Fibroblast of villous mesenchyme (primary cell): ENCODE results near the gene RSPH10B. TPM values are rescaled to one million over a fixed set of nuclear protein-coding genes. Genes with fewer than 3 reads are reported as not detected.
"Not testable (repeated sequence)": the region's sequence is repeated elsewhere in the genome, so short reads cannot be mapped to it uniquely, and the experiment has no call there.

Experiments
- DNase-seq: peaks from one replicate; pipeline ENCODE4 v3.0.0-alpha.2; 2010; ENCODE audit warnings: low read depth
- H3K4me3 ChIP-seq: 2 replicates; pipeline ENCODE4 v1.5.1; 2011; ENCODE audit warnings: low read depth, mild to moderate bottlenecking, low read length
- small RNA-seq: library from RNA; depleted of rRNA; stranded (forward); fragments of <200 nt; gene quantifications from one replicate; pipeline ENCODE3, GENCODE V24; 2012
- total RNA-seq: library from RNA; depleted of rRNA; stranded (reverse); fragments of >200 nt; gene quantifications from 2 replicates; pipeline ENCODE4 v1.2.3, GENCODE V29; 2012
- TF ChIP-seq, protein P1 (sequence below): IDR thresholded peaks from 2 replicates; pipeline ENCODE4 v1.5.1; 2012; ENCODE audit warnings: low read depth, mild to moderate bottlenecking, low read length; ENCODE audit not compliant: insufficient read depth

RSPH10B gene
- total RNA-seq, 1 donor: under 0.01 TPM

GRCh38 chr7:5904726-5905125 lies 65.8 kb downstream of the RSPH10B start:
- DNase-seq, H3K4me3 ChIP-seq: not testable (repeated sequence)

DNA sequence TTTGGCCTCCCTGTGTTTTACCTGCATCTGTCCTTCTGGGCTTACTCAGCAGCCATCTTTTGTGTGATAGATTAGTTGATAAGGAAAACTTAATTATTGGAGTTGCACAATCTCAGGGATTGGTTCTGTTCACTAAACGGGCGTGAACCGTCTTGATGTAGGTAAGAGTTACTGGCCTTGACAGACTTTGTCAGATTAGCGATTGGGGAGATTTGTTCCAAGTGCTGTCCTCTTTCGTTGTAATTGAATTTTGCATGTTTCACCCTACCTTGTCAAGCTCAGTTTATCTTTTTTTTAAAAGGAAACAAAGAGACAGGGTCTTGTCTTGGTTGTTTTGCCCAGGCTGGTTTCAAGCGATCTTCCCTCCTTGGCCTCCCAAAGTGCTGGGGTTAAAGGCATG lies 67.5 kb downstream of the RSPH10B start:
- H3K4me3 ChIP-seq, DNase-seq: not testable (repeated sequence)

- TF ChIP-seq, protein P1, sequence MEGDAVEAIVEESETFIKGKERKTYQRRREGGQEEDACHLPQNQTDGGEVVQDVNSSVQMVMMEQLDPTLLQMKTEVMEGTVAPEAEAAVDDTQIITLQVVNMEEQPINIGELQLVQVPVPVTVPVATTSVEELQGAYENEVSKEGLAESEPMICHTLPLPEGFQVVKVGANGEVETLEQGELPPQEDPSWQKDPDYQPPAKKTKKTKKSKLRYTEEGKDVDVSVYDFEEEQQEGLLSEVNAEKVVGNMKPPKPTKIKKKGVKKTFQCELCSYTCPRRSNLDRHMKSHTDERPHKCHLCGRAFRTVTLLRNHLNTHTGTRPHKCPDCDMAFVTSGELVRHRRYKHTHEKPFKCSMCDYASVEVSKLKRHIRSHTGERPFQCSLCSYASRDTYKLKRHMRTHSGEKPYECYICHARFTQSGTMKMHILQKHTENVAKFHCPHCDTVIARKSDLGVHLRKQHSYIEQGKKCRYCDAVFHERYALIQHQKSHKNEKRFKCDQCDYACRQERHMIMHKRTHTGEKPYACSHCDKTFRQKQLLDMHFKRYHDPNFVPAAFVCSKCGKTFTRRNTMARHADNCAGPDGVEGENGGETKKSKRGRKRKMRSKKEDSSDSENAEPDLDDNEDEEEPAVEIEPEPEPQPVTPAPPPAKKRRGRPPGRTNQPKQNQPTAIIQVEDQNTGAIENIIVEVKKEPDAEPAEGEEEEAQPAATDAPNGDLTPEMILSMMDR: peak; percentile 20
- H3K4me3 ChIP-seq: peak within 1 kb of the TSS; percentile 54
- peak; percentile 67 for DNase-seq
Measured at GRCh38 chr7:5898480-5899224, 71.8 kb downstream of the RSPH10B start, which contains the start of gene CCZ1. TSS of gene CCZ1 (plus strand) at chr7:5898733. CDS start at chr7:5898800, 67 bp downstream.

DNA sequence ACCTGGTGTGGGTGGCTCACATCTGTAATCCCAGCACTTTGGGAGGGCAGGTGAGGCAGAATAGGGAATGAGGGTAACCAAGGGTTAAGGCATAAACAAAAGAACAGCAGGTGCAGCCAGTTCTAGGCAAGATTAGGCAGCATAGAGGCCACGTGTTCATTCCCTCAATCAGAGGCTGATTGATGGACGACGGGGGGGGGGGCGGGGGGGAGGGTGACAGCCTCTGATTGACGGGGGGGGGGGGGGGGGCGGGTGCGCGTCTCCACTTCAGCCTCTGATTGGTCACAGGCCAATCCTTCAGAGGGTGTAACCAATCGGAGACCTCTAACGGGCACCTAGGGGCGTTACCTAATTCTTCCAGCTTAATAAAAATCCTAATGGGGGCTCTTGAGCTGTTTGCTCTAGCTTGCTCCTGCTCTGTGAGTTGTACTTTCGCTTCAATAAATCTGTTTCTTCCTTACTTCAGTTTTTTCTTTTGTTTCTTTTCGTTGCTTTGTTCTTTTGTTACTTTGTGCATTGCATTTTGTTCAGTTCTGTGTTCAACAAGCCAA lies 73.0 kb downstream of the RSPH10B start:
- not testable (repeated sequence) for H3K4me3 ChIP-seq, DNase-seq

DNA sequence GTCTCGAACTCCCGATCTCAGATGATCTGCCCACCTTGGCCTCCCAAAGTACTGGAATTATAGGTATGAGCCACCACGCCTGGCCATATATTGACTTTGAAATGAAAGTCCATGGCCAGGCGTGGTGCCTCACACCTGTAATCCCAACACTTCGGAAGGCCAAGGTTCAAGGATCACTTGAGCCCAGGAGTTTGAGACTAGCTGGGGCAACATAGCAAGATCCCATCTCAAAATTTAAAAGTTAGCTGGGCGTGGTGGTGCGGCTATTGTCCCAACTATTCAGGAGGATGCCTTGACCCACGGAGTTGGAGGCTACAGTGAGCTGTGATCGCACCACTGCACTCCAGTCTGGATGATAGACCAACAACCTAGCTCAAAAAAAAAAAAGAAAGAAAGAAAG lies 78.0 kb downstream of the RSPH10B start:
- TF ChIP-seq, protein P1: no peak
- no peak for DNase-seq
- H3K4me3 ChIP-seq: no peak overlapping the region

DNA sequence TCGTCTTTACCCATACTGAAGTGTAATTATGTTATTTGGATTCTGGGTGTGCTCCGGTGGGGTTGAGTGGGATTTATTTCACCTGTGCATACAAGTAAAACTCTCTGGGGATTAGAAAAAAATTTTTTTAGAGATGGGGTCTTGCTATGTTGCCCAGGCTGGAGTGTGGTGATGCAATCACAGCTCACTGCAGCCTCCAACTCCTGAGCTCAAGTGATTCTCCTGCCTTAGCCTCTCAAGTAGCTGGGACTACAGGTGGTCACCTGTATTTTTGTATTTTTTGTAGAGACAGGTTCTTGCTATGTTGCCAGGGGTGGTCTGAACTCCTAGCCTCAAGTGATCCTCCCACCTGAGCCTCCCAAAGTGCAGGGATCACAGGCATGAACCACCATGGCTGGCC lies 80.2 kb downstream of the RSPH10B start:
- DNase-seq, H3K4me3 ChIP-seq: not testable (repeated sequence)

- not testable (repeated sequence) for DNase-seq
Measured at GRCh38 chr7:5888021-5888420, 82.5 kb downstream of the RSPH10B start.

DNA sequence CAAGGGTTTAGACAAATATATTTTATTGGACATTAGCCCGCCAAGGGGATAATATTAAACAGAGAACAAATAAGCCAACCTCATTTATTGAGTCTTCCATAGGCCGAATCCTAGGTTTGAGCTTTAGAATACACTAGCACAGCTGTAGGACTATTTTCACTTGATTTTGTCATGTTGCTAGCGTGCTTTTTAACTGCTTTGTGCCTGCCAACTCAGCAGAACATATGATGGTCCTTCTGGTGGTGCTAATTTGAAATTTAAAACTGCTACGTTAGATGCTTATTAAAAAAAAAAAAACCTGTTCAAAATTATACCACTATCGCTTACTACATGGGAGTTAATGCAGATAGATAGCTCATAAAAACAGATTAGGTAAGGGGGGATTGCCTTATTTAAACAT lies 86.1 kb downstream of the RSPH10B start:
- DNase-seq, H3K4me3 ChIP-seq: not testable (repeated sequence)

More at GRCh38 chr7:5888021-5888420, 82.5 kb downstream of the RSPH10B start:
- not testable (repeated sequence) for H3K4me3 ChIP-seq

- not testable (repeated sequence) for H3K4me3 ChIP-seq, DNase-seq
Measured at GRCh38 chr7:5880106-5880505, 90.4 kb downstream of the RSPH10B start.

- not testable (repeated sequence) for DNase-seq, H3K4me3 ChIP-seq
Measured at GRCh38 chr7:5879591-5879990, 90.9 kb downstream of the RSPH10B start.

Small RNA genes lying within 50 kb of the gene (small RNA-seq; reads per million reads assigned to genes)
- gene RF00019 (not detected), gene SNORA80D (6.6 reads per million, percentile 86 among the genes with 10 or more reads in this experiment)

Other genes starting within 250 kb of the RSPH10B start
- gene RNF216, start 189.0 kb downstream of the RSPH10B start, total RNA-seq: 48.3 and 54.4 TPM in 2 replicates
- not detected in 2 replicates for gene OCM, start 89.9 kb downstream of the RSPH10B start, total RNA-seq
- gene CCZ1, start 72.0 kb downstream of the RSPH10B start, total RNA-seq: 71.2 and 73.1 TPM in 2 replicates
- gene PMS2, start 38.4 kb upstream of the RSPH10B start, total RNA-seq: 16.8 and 23.3 TPM in 2 replicates
- gene AIMP2, start 38.6 kb upstream of the RSPH10B start, total RNA-seq: 54.4 and 63.1 TPM in 2 replicates
- not detected in 2 replicates for gene ANKRD61, start 60.7 kb upstream of the RSPH10B start, total RNA-seq
- 60.0 and 71.5 TPM in 2 replicates for gene EIF2AK1, start 88.5 kb upstream of the RSPH10B start, total RNA-seq
- 6.8 and 6.9 TPM in 2 replicates for gene USP42, start 134.3 kb upstream of the RSPH10B start, total RNA-seq